GM12801 (cell line): ENCODE results near the gene ARHGAP42.

ENCODE experiments used
- CTCF ChIP-seq: IDR thresholded peaks from one replicate; pipeline ENCODE4 v1.5.1; 2011; ENCODE audit warnings: control low read depth; ENCODE audit not compliant: insufficient read length; ENCODE audit errors: extremely low read depth

ARHGAP42 gene

GRCh38 chr11:100820621-100821020 lies 133.5 kb downstream of the ARHGAP42 start:
- TF ChIP-seq CTCF = no peak

- no peak for TF ChIP-seq CTCF
These were observed 134.1 kb downstream of the ARHGAP42 start for GRCh38 chr11:100821198-100821597.

DNA sequence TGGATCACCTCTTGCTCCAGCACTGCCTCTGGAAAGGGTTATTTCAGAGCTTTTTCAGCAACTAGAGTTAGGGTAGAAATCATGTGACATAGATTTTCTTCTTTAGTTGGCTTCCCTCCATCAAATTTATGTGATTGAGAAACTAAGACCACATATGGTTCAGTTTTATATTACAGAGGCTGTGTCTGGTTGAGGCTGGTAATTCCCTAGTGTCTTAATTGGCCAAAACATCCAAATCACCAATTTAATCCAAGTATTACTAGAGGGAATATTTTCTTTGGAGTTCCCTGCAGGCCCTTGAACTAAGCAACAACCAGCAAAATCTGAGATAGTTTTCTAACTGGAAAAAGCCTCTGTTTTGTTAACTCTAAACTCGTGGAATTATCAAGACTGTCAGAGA lies 136.3 kb downstream of the ARHGAP42 start:
- no peak for TF ChIP-seq CTCF

GRCh38 chr11:100824041-100824809 lies 137.1 kb downstream of the ARHGAP42 start:
- TF ChIP-seq CTCF = no peak

DNA sequence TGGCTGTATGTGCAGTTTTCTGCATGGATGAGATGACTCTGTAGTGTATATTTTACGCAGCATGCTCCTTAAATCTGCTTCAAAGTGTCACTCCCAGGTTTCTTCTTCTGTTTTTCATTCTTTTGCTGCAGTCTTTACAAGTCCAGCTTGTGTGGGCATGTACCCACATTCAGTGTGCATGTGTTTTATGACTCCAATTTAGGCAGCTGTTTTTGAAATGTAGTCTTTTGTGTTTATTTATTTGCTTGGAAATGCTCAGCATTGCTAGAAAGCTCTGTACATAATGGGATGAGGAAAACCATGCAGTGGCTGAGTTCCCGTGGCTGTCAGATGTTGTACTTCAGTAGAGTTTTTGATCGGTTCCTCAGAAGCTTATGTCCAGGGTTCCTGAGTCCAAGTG lies 138.5 kb downstream of the ARHGAP42 start:
- TF ChIP-seq CTCF = no peak

GRCh38 chr11:100827934-100828661 lies 141.0 kb downstream of the ARHGAP42 start:
- TF ChIP-seq CTCF = no peak

DNA sequence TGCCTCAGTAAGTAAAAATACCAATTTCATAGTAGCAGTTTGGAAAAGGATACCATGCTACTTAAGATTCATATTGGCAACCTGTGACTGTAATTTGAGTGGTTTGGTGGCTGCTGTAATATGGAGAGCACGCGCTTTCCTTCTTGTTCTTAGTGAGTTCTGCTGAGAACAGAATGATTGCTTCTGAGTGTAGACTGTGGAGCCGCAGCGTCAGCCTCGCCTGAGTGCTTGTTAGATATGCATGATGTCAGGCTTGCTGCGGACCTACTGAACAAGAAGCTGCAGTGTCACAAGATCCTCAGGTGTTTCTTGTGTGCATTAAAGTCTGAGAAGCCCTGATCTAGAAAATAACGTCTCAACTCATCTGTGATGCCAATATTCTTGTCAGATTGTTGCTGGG lies 143.2 kb downstream of the ARHGAP42 start:
- no peak for TF ChIP-seq CTCF
